H7 (cell line): ENCODE measurements around the gene CNTNAP2. TPM values are rescaled to one million over a fixed set of nuclear protein-coding genes. Genes with fewer than 3 reads are reported as not detected.
"Not testable (repeated sequence)": the region's sequence is repeated elsewhere in the genome, so short reads cannot be mapped to it uniquely, and the experiment has no call there.

ENCODE experiments used
- DNase-seq: peaks from one replicate; pipeline ENCODE4 v3.0.0; 2012
- H3K27me3 ChIP-seq: 2 replicates; pipeline ENCODE4 v1.6.0; 2011; ENCODE audit warnings: mild to moderate bottlenecking, low read length; ENCODE audit not compliant: control insufficient read depth, insufficient read depth
- H3K36me3 ChIP-seq: replicated peaks from 2 replicates; pipeline ENCODE4 v1.5.1; 2011; ENCODE audit warnings: low read length; ENCODE audit not compliant: control insufficient read depth, insufficient read depth
- H3K4me3 ChIP-seq: 2 replicates; pipeline ENCODE4 v1.5.1; 2011; ENCODE audit warnings: low read depth, mild to moderate bottlenecking, control low read depth, low read length, moderate library complexity; ENCODE audit not compliant: insufficient read depth
- total RNA-seq: library from RNA; depleted of rRNA; stranded (reverse); fragments of >200 nt; shearing (Covaris generic); gene quantifications from 2 replicates; pipeline ENCODE4 v1.2.3, GENCODE V29; 2014

The CNTNAP2 gene
- total RNA-seq, 1 experiment from 2014 or later = 109 TPM

DNA sequence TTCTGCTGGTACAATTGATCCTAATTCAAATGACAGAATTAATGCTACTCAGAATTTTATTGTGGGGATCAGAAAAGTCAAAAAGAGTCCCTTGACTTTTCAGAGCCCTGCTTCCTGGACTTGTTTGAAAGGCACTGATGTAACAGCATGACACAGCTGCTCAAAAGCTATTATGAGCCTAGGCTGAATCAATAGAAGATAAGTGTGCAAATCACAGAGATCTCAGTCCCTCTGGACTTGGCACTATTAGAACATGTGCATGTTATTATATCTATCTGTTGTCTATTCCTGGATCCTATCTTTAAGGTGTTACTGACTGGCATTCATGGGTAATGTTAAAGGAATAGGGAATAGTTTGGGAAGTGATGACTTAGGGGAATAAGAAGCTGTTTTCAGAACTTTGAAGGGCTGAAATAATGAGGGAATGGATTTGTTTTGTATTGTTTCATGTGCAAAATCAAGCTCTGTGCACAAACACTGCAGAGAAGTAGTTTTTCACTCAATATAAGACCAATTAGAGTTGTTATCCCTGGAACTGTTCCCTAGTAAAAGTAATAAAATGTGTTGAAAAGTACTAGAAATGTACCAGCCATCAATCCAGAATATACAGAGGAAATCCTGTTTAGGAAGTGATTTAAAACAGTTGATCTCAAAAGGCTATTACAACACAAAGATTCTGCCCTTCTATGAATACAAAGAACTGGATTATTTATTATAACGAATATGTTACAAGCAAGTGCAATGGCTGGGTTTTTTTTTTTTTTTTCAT is 1659.1 kb downstream of the CNTNAP2 start:
- no peaks in the 10 kb centered on the region for H3K36me3 ChIP-seq

GRCh38 chr7:147777309-147777708 is 1660.7 kb downstream of the CNTNAP2 start:
- no peak overlapping the region for H3K4me3 ChIP-seq
- no peak for DNase-seq
- H3K36me3 ChIP-seq = no peaks in the 10 kb centered on the region
- no peaks in the 10 kb centered on the region for H3K27me3 ChIP-seq

More for the DNA sequence above, 1659.1 kb downstream of the CNTNAP2 start:
- Histone ChIP-seq H3K27me3 (no peaks in the 10 kb centered on the region), H3K4me3 (no peak overlapping the region)
- no peak for DNase-seq

DNA sequence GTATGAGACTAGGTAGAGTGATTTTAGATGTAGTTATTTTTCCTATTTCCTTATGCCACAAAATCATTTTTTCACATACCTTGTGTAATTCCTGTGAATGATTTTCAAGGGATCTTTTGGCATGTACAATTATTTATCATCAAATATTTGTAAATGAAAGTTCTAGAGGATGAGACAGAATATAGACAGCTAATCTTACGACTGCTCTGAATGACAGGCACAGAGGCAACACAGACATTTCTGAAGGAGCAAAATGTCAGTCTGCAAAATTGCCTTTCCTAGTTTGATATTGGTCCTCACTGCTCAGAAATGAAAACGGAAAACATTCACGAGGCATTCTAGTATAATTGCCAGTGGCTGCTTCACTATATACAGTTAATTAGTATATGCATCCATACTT is 1663.3 kb downstream of the CNTNAP2 start:
- no peak for DNase-seq
- no peaks in the 10 kb centered on the region for H3K27me3 ChIP-seq
- no peak overlapping the region for H3K4me3 ChIP-seq
- no peaks in the 10 kb centered on the region for H3K36me3 ChIP-seq

- no peak overlapping the region for H3K4me3 ChIP-seq
These were observed 1680.0 kb downstream of the CNTNAP2 start for GRCh38 chr7:147796581-147796980.

GRCh38 chr7:147798001-147798400 is 1681.4 kb downstream of the CNTNAP2 start:
- no peak for DNase-seq
- H3K36me3 ChIP-seq = no peaks in the 10 kb centered on the region
- no peaks in the 10 kb centered on the region for H3K27me3 ChIP-seq
- no peak overlapping the region for H3K4me3 ChIP-seq

More at GRCh38 chr7:147796581-147796980, 1680.0 kb downstream of the CNTNAP2 start:
- DNase-seq = no peak
- no peaks in the 10 kb centered on the region for H3K27me3 ChIP-seq
- H3K36me3 ChIP-seq = no peaks in the 10 kb centered on the region

- H3K36me3 ChIP-seq, DNase-seq, H3K4me3 ChIP-seq, H3K27me3 ChIP-seq: not testable (repeated sequence)
These were observed 1685.2 kb downstream of the CNTNAP2 start for GRCh38 chr7:147801762-147802161.

DNA sequence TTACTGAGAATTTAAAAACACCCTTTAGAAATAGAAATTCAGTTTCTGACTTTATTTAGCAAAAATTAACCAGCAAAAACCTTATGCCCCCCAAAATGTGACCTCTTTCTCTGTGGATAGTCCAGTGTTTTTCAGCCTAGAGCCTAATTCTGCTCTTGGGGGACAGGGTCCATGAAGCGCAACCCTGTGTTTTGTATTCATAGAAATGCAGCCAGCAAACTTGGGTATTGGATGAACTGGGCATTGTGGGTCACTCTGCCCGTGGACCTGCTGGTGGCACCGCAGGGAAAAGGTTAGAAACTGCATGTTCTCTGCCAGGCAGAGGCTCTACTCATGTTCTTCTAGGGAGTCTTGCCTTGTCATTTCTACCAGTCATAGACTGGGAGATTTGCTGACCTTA is 1686.5 kb downstream of the CNTNAP2 start:
- H3K4me3 ChIP-seq = no peak overlapping the region
- H3K27me3 ChIP-seq = no peaks in the 10 kb centered on the region
- no peak for DNase-seq
- no peaks in the 10 kb centered on the region for H3K36me3 ChIP-seq

GRCh38 chr7:147803606-147804005 is 1687.0 kb downstream of the CNTNAP2 start:
- Histone ChIP-seq H3K4me3 (no peak overlapping the region), H3K36me3 (no peaks in the 10 kb centered on the region), H3K27me3 (no peaks in the 10 kb centered on the region)
- DNase-seq = no peak

DNA sequence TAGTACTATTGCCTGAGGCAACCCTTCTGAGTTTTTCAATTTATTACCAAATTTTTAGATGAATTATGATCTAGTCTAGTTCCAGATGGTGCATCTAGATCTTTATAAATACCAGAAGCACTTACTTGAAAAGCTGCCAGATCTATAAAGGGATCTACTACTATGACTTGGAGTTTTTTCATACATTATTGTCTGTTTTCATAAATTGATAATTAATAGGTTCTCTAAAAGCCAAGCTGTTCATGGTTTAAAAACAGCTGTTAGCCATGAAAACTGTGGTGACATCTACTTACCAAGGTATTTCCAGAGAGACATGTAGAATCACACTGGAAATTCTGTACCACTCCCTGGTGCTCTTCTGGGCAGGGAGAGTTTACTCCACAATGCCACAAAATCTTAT is 1687.4 kb downstream of the CNTNAP2 start:
- Histone ChIP-seq H3K4me3 (no peak overlapping the region), H3K27me3 (no peaks in the 10 kb centered on the region), H3K36me3 (no peaks in the 10 kb centered on the region)
- no peak for DNase-seq

DNA sequence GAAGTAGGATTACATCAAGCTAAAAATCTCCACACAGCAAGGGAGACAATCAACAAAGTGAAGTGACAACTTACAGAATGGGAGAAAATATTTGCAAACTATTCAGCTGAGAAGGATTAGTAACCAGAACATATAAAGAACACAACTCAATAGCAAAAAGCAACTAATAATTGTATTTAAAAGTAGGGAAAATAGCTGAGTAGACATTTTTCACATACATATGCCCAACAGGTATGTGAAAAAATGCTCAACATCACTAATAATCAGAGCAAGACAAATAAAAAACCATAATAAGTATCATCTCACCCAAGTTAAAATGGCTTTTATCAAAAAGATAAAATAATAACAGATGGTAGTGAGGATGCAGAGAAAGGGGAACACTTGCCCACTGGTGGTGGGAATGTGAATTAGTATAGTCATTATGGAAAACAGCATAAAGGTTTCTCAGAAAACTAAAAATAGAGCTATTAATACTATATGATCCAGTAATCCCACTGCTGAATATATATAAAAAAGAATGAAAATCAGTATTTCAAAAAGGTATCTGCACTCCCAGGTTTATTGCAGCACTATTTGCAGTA is 1689.5 kb downstream of the CNTNAP2 start:
- H3K36me3 ChIP-seq = no peaks in the 10 kb centered on the region
- no peak overlapping the region for H3K4me3 ChIP-seq
- no peak for DNase-seq
- no peaks in the 10 kb centered on the region for H3K27me3 ChIP-seq

DNA sequence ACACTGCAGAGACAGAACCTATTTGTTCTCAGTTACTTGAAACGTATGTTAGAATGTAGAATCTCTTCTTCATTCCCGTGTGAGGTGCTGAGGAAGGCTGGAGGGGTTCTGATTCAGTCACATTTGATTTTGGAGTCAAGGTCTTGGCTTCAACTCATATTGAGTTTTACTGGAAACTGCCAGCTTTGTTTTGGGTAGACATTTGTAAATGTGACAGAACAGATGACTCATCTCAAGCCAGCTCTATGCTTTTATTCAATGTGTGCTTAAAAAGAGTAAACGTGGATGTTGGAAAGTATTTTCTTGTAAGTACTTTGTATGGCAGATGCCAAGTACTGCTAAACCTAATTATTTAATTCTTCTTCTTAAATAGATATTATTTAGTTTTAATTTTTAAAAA is 1693.2 kb downstream of the CNTNAP2 start:
- Histone ChIP-seq H3K4me3 (no peak overlapping the region), H3K27me3 (no peaks in the 10 kb centered on the region), H3K36me3 (no peaks in the 10 kb centered on the region)
- no peak for DNase-seq

- no peak overlapping the region for H3K4me3 ChIP-seq
- H3K27me3 ChIP-seq = no peaks in the 10 kb centered on the region
- no peaks in the 10 kb centered on the region for H3K36me3 ChIP-seq
- no peak for DNase-seq
These were observed 1693.7 kb downstream of the CNTNAP2 start for GRCh38 chr7:147810269-147810668.

GRCh38 chr7:147811923-147812322 is 1695.3 kb downstream of the CNTNAP2 start:
- Histone ChIP-seq H3K27me3 (no peaks in the 10 kb centered on the region), H3K4me3 (no peak overlapping the region)
- no peak for DNase-seq

DNA sequence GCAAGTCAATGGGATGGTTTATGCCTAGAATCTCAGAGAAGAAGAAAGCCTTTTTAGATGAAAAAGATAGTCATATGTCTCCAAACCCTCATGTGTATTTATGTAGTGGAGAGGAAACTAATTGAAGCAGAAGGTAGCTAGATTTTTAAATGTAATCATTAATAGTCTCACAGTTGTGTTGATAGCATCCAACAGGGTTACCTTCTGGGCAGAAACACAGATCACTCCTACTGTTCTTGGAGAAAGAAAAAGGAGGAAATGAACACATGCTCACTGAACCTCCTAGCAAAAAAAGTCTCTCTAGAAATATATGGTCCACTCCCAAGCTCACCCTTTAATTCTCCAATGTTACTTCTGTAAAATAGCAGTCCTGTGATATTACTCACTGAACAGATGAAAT is 1696.7 kb downstream of the CNTNAP2 start:
- no peak for DNase-seq
- no peaks in the 10 kb centered on the region for H3K36me3 ChIP-seq
- no peaks in the 10 kb centered on the region for H3K27me3 ChIP-seq
- no peak overlapping the region for H3K4me3 ChIP-seq

More at GRCh38 chr7:147811923-147812322, 1695.3 kb downstream of the CNTNAP2 start:
- H3K36me3 ChIP-seq = no peaks in the 10 kb centered on the region

- Histone ChIP-seq H3K27me3 (no peaks in the 10 kb centered on the region), H3K36me3 (no peaks in the 10 kb centered on the region), H3K4me3 (no peak overlapping the region)
- DNase-seq = no peak
These were observed 1701.7 kb downstream of the CNTNAP2 start for GRCh38 chr7:147818317-147818716.
